Measurements from ENCODE around the gene TGM1. TPM values are rescaled to one million over a fixed set of nuclear protein-coding genes. Genes with fewer than 3 reads are reported as not detected.
"Not testable (repeated sequence)": the region's sequence is repeated elsewhere in the genome, so short reads cannot be mapped to it uniquely, and the experiment has no call there.

The TGM1 gene
- total RNA-seq, 1 experiment from 2014 or later: 0.74 TPM

DNA sequence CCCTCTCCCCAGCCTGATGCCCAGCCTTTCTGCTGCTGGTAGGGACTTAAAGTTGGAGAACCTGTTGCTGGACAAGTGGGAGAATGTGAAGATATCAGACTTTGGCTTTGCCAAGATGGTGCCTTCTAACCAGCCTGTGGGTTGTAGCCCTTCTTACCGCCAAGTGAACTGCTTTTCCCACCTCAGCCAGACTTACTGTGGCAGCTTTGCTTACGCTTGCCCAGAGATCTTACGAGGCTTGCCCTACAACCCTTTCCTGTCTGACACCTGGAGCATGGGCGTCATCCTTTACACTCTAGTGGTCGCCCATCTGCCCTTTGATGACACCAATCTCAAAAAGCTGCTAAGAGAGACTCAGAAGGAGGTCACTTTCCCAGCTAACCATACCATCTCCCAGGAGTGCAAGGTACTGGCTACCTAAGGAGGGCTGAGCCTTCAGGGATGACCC is 55.8 kb downstream of the TGM1 start:
- no peak for DNase-seq (ENCODE audit: low spot score)

DNA sequence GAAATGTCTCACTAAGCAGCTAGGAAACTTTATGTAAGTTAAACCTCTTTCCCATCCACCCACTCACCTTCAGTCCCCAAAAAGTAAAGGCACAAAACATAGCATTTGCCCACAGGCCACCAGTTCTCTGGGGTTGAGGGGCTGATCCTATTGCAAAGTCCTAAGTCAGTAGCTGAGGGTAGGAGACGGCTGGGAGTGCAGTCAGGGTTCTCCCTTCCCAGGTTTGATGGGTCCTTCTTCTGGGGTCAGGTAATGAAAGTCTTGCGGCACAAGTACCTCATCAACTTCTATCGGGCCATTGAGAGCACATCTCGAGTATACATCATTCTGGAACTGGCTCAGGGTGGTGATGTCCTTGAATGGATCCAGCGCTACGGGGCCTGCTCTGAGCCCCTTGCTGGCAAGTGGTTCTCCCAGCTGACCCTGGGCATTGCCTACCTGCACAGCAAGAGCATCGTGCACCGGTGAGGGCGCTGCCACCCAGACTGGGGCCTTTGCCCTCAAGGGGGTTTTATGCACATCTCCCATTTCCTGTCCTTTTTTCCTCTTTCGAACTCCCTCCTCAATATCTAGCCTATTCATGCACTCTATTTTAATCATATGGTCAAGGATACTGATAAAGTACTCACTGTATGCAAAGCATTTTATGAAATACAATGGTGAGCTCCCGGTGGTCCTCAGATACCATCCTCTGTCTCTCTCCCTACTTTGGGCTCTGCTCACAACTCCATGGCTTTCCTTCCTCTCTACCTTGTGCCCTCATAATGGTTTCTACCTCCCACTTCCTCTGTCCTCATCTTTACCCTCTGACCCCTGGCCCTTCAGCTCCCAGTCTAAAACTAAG is 56.5 kb downstream of the TGM1 start:
- DNase-seq (ENCODE audit: low spot score): no peak

GRCh38 chr14:24204163-24205146 is 58.5 kb downstream of the TGM1 start:
- no peak for DNase-seq (ENCODE audit: low spot score)

DNA sequence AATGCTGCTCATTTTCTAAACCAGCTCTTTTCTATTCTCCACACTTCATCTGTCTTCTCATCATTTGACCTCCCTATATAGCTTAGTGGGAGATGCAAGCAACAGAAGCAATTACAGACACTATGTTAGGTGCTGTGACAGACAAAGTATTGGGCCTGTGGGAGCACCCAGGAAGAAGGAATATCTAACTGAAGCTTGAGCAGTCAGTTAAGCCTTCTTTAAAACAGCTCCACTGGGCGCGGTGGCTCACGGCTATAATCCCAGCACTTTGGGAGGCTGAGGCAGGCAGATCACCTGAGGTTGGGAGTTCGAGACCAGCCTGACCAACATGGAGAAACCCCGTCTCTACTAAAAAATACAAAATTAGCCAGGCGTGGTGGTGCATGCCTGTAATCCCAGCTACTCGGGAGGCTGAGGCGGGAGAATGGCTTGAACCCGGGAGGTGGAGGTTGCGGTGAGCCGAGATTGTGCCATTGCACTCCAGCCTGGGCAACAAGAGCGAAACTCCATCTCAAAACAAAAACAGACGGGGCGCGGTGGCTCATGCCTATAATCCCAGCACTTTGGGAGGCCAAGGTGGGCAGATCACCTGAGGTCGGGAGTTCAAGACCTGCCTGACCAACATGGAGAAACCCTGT is 59.6 kb downstream of the TGM1 start:
- not testable (repeated sequence) for DNase-seq (ENCODE audit: low spot score)

- not testable (repeated sequence) for DNase-seq (ENCODE audit: low spot score)
Observed at GRCh38 chr14:24202538-24202937, 60.4 kb downstream of the TGM1 start.

Other genes with a start within 250 kb of the TGM1 start
- 0.14 TPM in 1 of 2 replicates, not detected in the other for gene CARMIL3, start 211.2 kb downstream of the TGM1 start, total RNA-seq (2014; rRNA removed; shearing (Covaris generic))
- gene CPNE6, start 191.6 kb downstream of the TGM1 start, total RNA-seq (2014; rRNA removed; shearing (Covaris generic)): not detected in 2 replicates
- gene PCK2, start 168.9 kb downstream of the TGM1 start, total RNA-seq (2014; rRNA removed; shearing (Covaris generic)): 14.3 and 16.0 TPM in 2 replicates
- gene DCAF11, start 148.4 kb downstream of the TGM1 start, total RNA-seq (2014; rRNA removed; shearing (Covaris generic)): 53.4 and 78.4 TPM in 2 replicates
- 1.0 and 1.6 TPM in 2 replicates for gene NRL, start 148.2 kb downstream of the TGM1 start, total RNA-seq (2014; rRNA removed; shearing (Covaris generic))
- gene FITM1, start 132.5 kb downstream of the TGM1 start, total RNA-seq (2014; rRNA removed; shearing (Covaris generic)): not detected in 2 replicates
- gene PSME1, start 127.0 kb downstream of the TGM1 start, total RNA-seq (2014; rRNA removed; shearing (Covaris generic)): 584 and 638 TPM in 2 replicates
- 26.7 and 38.1 TPM in 2 replicates for gene EMC9, start 121.6 kb downstream of the TGM1 start, total RNA-seq (2014; rRNA removed; shearing (Covaris generic))
- gene PSME2, start 116.6 kb downstream of the TGM1 start, total RNA-seq (2014; rRNA removed; shearing (Covaris generic)): 346 and 383 TPM in 2 replicates
- gene RNF31, start 115.7 kb downstream of the TGM1 start, total RNA-seq (2014; rRNA removed; shearing (Covaris generic)): 44.3 and 107 TPM in 2 replicates
- gene IRF9, start 101.9 kb downstream of the TGM1 start, total RNA-seq (2014; rRNA removed; shearing (Covaris generic)): 75.0 and 84.3 TPM in 2 replicates
- 0.14 and 0.54 TPM in 2 replicates for gene REC8, start 91.1 kb downstream of the TGM1 start, total RNA-seq (2014; rRNA removed; shearing (Covaris generic))
- gene IPO4, start 74.4 kb downstream of the TGM1 start, total RNA-seq (2014; rRNA removed; shearing (Covaris generic)): 42.7 and 49.3 TPM in 2 replicates
- gene TM9SF1, start 67.7 kb downstream of the TGM1 start, total RNA-seq (2014; rRNA removed; shearing (Covaris generic)): 96.0 and 96.4 TPM in 2 replicates
- not detected in 2 replicates for gene TSSK4, start 57.5 kb downstream of the TGM1 start, total RNA-seq (2014; rRNA removed; shearing (Covaris generic))
- gene CHMP4A, start 49.7 kb downstream of the TGM1 start, total RNA-seq (2014; rRNA removed; shearing (Covaris generic)): 61.1 and 66.9 TPM in 2 replicates
- gene MDP1, start 47.1 kb downstream of the TGM1 start, total RNA-seq (2014; rRNA removed; shearing (Covaris generic)): 35.6 and 36.7 TPM in 2 replicates
- 314 and 338 TPM in 2 replicates for gene NEDD8, start 30.8 kb downstream of the TGM1 start, total RNA-seq (2014; rRNA removed; shearing (Covaris generic))
- 78.4 and 98.2 TPM in 2 replicates for gene GMPR2, start 30.2 kb downstream of the TGM1 start, total RNA-seq (2014; rRNA removed; shearing (Covaris generic))
- 52.2 and 52.3 TPM in 2 replicates for gene TINF2, start 20.6 kb downstream of the TGM1 start, total RNA-seq (2014; rRNA removed; shearing (Covaris generic))
- gene RABGGTA, start 8.4 kb upstream of the TGM1 start, total RNA-seq (2014; rRNA removed; shearing (Covaris generic)): 15.1 and 18.9 TPM in 2 replicates
- 5.8 and 6.0 TPM in 2 replicates for gene DHRS1, start 36.6 kb upstream of the TGM1 start, total RNA-seq (2014; rRNA removed; shearing (Covaris generic))
- 5.7 and 6.3 TPM in 2 replicates for gene NOP9, start 36.7 kb upstream of the TGM1 start, total RNA-seq (2014; rRNA removed; shearing (Covaris generic))
- not detected in 2 replicates for gene CIDEB, start 44.8 kb upstream of the TGM1 start, total RNA-seq (2014; rRNA removed; shearing (Covaris generic))
- 0.33 and 0.45 TPM in 2 replicates for gene LTB4R2, start 47.0 kb upstream of the TGM1 start, total RNA-seq (2014; rRNA removed; shearing (Covaris generic))
- gene LTB4R, start 48.3 kb upstream of the TGM1 start, total RNA-seq (2014; rRNA removed; shearing (Covaris generic)): 0.39 and 0.41 TPM in 2 replicates
- gene ADCY4, start 71.9 kb upstream of the TGM1 start, total RNA-seq (2014; rRNA removed; shearing (Covaris generic)): not detected in 2 replicates
- not detected in 2 replicates for gene RIPK3, start 76.8 kb upstream of the TGM1 start, total RNA-seq (2014; rRNA removed; shearing (Covaris generic))
- 7.1 and 9.5 TPM in 2 replicates for gene NFATC4, start 105.0 kb upstream of the TGM1 start, total RNA-seq (2014; rRNA removed; shearing (Covaris generic))
- 0.14 and 0.21 TPM in 2 replicates for gene NYNRIN, start 135.8 kb upstream of the TGM1 start, total RNA-seq (2014; rRNA removed; shearing (Covaris generic))
- gene CBLN3, start 166.5 kb upstream of the TGM1 start, total RNA-seq (2014; rRNA removed; shearing (Covaris generic)): 0.08 and 0.29 TPM in 2 replicates
- gene KHNYN, start 166.8 kb upstream of the TGM1 start, total RNA-seq (2014; rRNA removed; shearing (Covaris generic)): 12.8 and 15.0 TPM in 2 replicates
- gene SDR39U1, start 179.6 kb upstream of the TGM1 start, total RNA-seq (2014; rRNA removed; shearing (Covaris generic)): 8.6 and 11.3 TPM in 2 replicates
- not detected in 2 replicates for gene CMA1, start 245.1 kb upstream of the TGM1 start, total RNA-seq (2014; rRNA removed; shearing (Covaris generic))